K562 (cell line): ENCODE measurements around the gene CADPS2. TPM values are rescaled to one million over a fixed set of nuclear protein-coding genes. Genes with fewer than 3 reads are reported as not detected.

Experiments used
- ATAC-seq: fragments of 200-7000 bp; cut with Tn5 transposase; 3 replicates; pipeline ENCODE4 v1.9.1; 2020; ENCODE audit warnings: moderate library complexity
- BruUV-seq: library from RNA; stranded (reverse); fragments of 400-500 nt; replicated peaks from 2 replicates; lab custom pipeline; 2021; lab: Mats Ljungman, UMichigan
- CTCF ChIA-PET: fragments of 300-600 bp; formaldehyde crosslinking; extraction: SDS; loops from one replicate; lab custom pipeline; 2021; ENCODE audit warnings: low intra/inter-chr PET ratio; lab: Yijun Ruan, JAX
- POLR2A ChIA-PET: fragments of 300-600, 350-650 bp; sonication (Branson Sonifier 250); formaldehyde crosslinking; extraction: SDS; loops from one replicate; lab custom pipeline; 2021; ENCODE audit warnings: antibody characterized with exemption, inconsistent platforms; lab: Yijun Ruan, JAX
- DNase-seq, 4 experiments: peaks; one replicate each; pipeline versions ENCODE4 v3.0.0 to v3.0.0-alpha.2; 2011 to 2018; ENCODE audit warnings: low spot score in 3 of 4, mixed read lengths in 3 of 4; ENCODE audit errors: extremely low read depth in 1 of 4
- FAIRE-seq: peaks from 2 replicates; lab custom pipeline; 2011; peaks lifted over from hg19 to GRCh38; lab: Jason Lieb, UNC
- H2AFZ ChIP-seq: 2 replicates; pipeline ENCODE4 v1.6.0; 2011; ENCODE audit warnings: low read depth, low read length, control low read depth, inconsistent platforms
- H3K27ac ChIP-seq: fragments of 200-600 bp; 3 replicates; pipeline ENCODE4 v1.8.0; 2011; ENCODE audit warnings: low read depth, mild to moderate bottlenecking, control low read depth, inconsistent platforms, low read length, moderate library complexity, mixed read lengths; ENCODE audit errors: extremely low read depth
- H3K27me3 ChIP-seq, 2 experiments: fragments of 300-600 bp in 1 of 2; 2 replicates in 1 of 2; 3 replicates in 1 of 2; pipeline versions ENCODE4 v1.6.0 to v1.8.0; 2011; ENCODE audit warnings: inconsistent platforms in 2 of 2, low read length in 2 of 2, mild to moderate bottlenecking in 1 of 2, mixed read lengths in 1 of 2, moderate library complexity in 1 of 2; ENCODE audit not compliant: control insufficient read depth in 2 of 2, insufficient read depth in 2 of 2
- H3K36me3 ChIP-seq: fragments of 300-600 bp; 3 replicates; pipeline ENCODE4 v1.8.0; 2011; ENCODE audit warnings: mild to moderate bottlenecking, low read length, inconsistent platforms; ENCODE audit not compliant: control insufficient read depth, insufficient read depth
- H3K4me1 ChIP-seq, 2 experiments: fragments of 200-600 bp in 1 of 2; replicated peaks in 1 of 2; 2 replicates in 1 of 2; 3 replicates in 1 of 2; pipeline versions ENCODE4 v1.5.1 to v1.8.0; 2011; ENCODE audit warnings: inconsistent platforms in 2 of 2, low read length in 2 of 2, mild to moderate bottlenecking in 1 of 2, mixed read lengths in 1 of 2, moderate library complexity in 1 of 2; ENCODE audit not compliant: control insufficient read depth in 2 of 2, insufficient read depth in 2 of 2
- H3K4me2 ChIP-seq: 2 replicates; pipeline ENCODE4 v1.6.1; 2011; ENCODE audit warnings: low read length, control low read depth, inconsistent platforms, mixed read lengths; ENCODE audit not compliant: insufficient read depth
- H3K4me3 ChIP-seq: fragments of 200-600 bp; sonication (generic), shearing (Covaris generic); 2 replicates; pipeline ENCODE4 v1.5.1; 2016; ENCODE audit warnings: control low read depth, inconsistent platforms
- H3K79me2 ChIP-seq: fragments of 200-600 bp; 3 replicates; pipeline ENCODE4 v1.8.0; 2011; ENCODE audit warnings: low read length, inconsistent platforms; ENCODE audit not compliant: control insufficient read depth, insufficient read depth
- H3K9ac ChIP-seq, 2 experiments: 2 replicates each; pipeline versions ENCODE4 v1.6.0 to v1.6.1; 2011; ENCODE audit warnings: low read depth in 2 of 2, low read length in 2 of 2, control low read depth in 1 of 2, inconsistent platforms in 1 of 2, mild to moderate bottlenecking in 1 of 2, mixed read lengths in 1 of 2; ENCODE audit not compliant: insufficient read depth in 1 of 2
- H3K9me1 ChIP-seq: one replicate; pipeline ENCODE4 v1.6.0; 2011; ENCODE audit warnings: inconsistent platforms, mild to moderate bottlenecking, low read length, moderate library complexity; ENCODE audit not compliant: control insufficient read depth, insufficient read depth
- H3K9me3 ChIP-seq: replicated peaks from 2 replicates; pipeline ENCODE4 v1.5.1; 2011; ENCODE audit warnings: low read depth, low read length, inconsistent platforms; ENCODE audit not compliant: control insufficient read depth, insufficient read depth
- H4K20me1 ChIP-seq: replicated peaks from 2 replicates; pipeline ENCODE4 v1.6.1; 2011; ENCODE audit warnings: low read length, inconsistent platforms, mixed read lengths; ENCODE audit not compliant: control insufficient read depth, insufficient read depth
- CREBBP ChIP-seq: IDR thresholded peaks from one replicate; pipeline ENCODE4 v1.6.1; 2012; ENCODE audit warnings: low read depth, mild to moderate bottlenecking, control low read depth, inconsistent platforms, low read length
- GABPA ChIP-seq: fragments of 200-800 bp; sonication (Bioruptor generic); conservative IDR thresholded peaks from 2 replicates; pipeline ENCODE4 v1.6.1; 2016; ENCODE audit warnings: low read depth, missing genetic modification characterization, missing compliant biosample characterization
- KAT2B ChIP-seq: IDR thresholded peaks from one replicate; pipeline ENCODE4 v1.6.1; 2012; ENCODE audit warnings: low read depth, mild to moderate bottlenecking, control low read depth, inconsistent platforms, low read length, moderate library complexity
- MBD2 ChIP-seq: sonication (generic); IDR thresholded peaks from 2 replicates; pipeline ENCODE4 v1.6.1; 2016; ENCODE audit warnings: low read depth, borderline replicate concordance
- NR1H2 ChIP-seq: sonication (generic); formaldehyde crosslinking; IDR thresholded peaks from 2 replicates; pipeline ENCODE4 v1.4.0; 2020; ENCODE audit warnings: mild to moderate bottlenecking, missing genetic modification reagents
- PHB ChIP-seq: fragments of 250-450 bp; sonication (Bioruptor Pico); IDR thresholded peaks from 2 replicates; pipeline ENCODE4 v1.5.0; 2021
- PHF8 ChIP-seq: fragments of 200-600 bp; sonication (generic); IDR thresholded peaks from 2 replicates; pipeline ENCODE4 v1.6.1; 2012; ENCODE audit warnings: mixed run types, mild to moderate bottlenecking, inconsistent platforms, low read length, moderate library complexity, borderline replicate concordance
- ZFPM2 ChIP-seq: fragments of 250-450 bp; sonication (Bioruptor Pico); IDR thresholded peaks from 2 replicates; pipeline ENCODE4 v1.5.1; 2022; ENCODE audit warnings: mild to moderate bottlenecking
- WGBS: fragments of 100-300 bp; shearing (Covaris generic); methylation state at CpG from one replicate; pipeline ENCODE4 v1.1.6; 2016; ENCODE audit warnings: low coverage, mixed read lengths; ENCODE audit not compliant: insufficient coverage; ENCODE audit errors: missing lambda C conversion rate; 5-methylcytosine and 5-hydroxymethylcytosine counted together
- in situ Hi-C: fragments of 300-500 bp; cut with MboI; formaldehyde crosslinking; loops from 4 replicates; pipeline ENCODE4 v1.15.0; 2018; ENCODE audit warnings: inconsistent platforms, mixed read lengths
- intact Hi-C: fragments of 100-400 bp; cut with micrococcal nuclease; formaldehyde crosslinking; loops from 2 replicates; pipeline ENCODE4 v1.14.2; 2022
- polyA plus RNA-seq, 8 experiments: library from polyadenylated mRNA; depleted of rRNA in 4 of 8; stranded (reverse) in 5 of 8; unstranded in 3 of 8; fragments of >200 nt; fragmentation: Nextera tagmentation in 2 of 8; fragmentation: Illumina TruSeq in 1 of 8; extraction: Ambion mirVana in 2 of 8; extraction: Trizol in 1 of 8; gene quantifications; 2 replicates each; pipeline versions ENCODE4 v1.2.1 to v1.2.3, GENCODE V29; 2011 to 2014; ENCODE audit warnings: inconsistent platforms in 1 of 8, missing spikeins in 1 of 8
- total RNA-seq, 7 experiments: library from RNA; depleted of rRNA in 6 of 7; stranded (reverse); fragments of >200 nt in 6 of 7; fragmentation: Illumina TruSeq in 2 of 7; extraction: Trizol in 2 of 7; gene quantifications; 2 replicates each; pipeline versions ENCODE4 v1.2.1 to v1.2.3, GENCODE V29; 2011 to 2021; ENCODE audit warnings: low replicate concordance in 1 of 7
- TF ChIP-seq, protein P1 (sequence below): fragments of 250-450 bp; sonication (Bioruptor Pico); IDR thresholded peaks from 2 replicates; pipeline ENCODE4 v1.5.0; 2021; ENCODE audit warnings: mild to moderate bottlenecking, moderate library complexity
- TF ChIP-seq, protein P2 (sequence below): fragments of 250-450 bp; sonication (Bioruptor Pico); IDR thresholded peaks from 2 replicates; pipeline ENCODE4 v1.5.0; 2020; ENCODE audit warnings: mild to moderate bottlenecking
- TF ChIP-seq, protein P3 (sequence below): IDR thresholded peaks from 2 replicates; pipeline ENCODE4 v1.6.1; 2016; ENCODE audit warnings: missing genetic modification characterization, missing compliant biosample characterization

Gene CADPS2
- total and polyA plus RNA-seq, 9 of the 15 experiments (the other 6 are each of a cell fraction or from before 2014, with no cell fraction given), result 0.03 to 0.14 (median 0.04) TPM; not detected in 1

DNA sequence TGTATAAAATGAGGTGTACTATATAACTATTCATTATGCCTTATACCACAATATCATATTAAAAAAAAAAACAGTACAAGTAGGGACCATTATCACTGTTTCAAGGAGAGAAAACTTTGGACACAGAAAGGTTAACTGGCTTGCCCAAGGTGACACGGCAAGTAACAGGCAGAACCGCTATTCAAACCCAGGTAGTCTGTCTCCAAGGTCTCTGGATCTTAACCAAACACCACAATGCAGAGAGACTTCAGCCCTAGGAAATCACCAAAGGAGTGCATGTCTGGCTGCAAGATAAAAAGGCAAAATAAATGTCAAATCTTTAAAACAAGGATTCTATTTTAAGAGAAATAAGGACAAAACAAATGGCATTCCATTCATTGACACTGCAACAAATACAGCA lies 56.3 kb downstream of the CADPS2 start:
- CTCF ChIA-PET, result no interaction called here
- 0% methylated on average over 2 of the region's 2 CpGs for WGBS
- H3K4me3 ChIP-seq, result no peak overlapping the region
- H3K79me2 ChIP-seq, result no peaks in the 10 kb centered on the region
- no peaks in the 10 kb centered on the region for H3K27me3 ChIP-seq
- TF ChIP-seq PHF8 (no peak), GABPA (no peak), KAT2B (no peak), NR1H2 (no peak)
- TF ChIP-seq, all 486 proteins: peak for 0
- Histone ChIP-seq H3K9me3 (no peaks in the 10 kb centered on the region), H3K4me1 (no peaks in the 10 kb centered on the region), H2AFZ (no peak overlapping the region), H3K9ac (no peak overlapping the region), H3K36me3 (no peaks in the 10 kb centered on the region), H3K4me2 (no peak overlapping the region), H3K9me1 (no peaks in the 10 kb centered on the region), H4K20me1 (no peaks in the 10 kb centered on the region), H3K27ac (no peak overlapping the region)
- in situ Hi-C loops, result no loop called here
- BruUV-seq, result no TSS peak
- ATAC-seq (no peak), FAIRE-seq (no peak), DNase-seq (no peak)
- intact Hi-C loops, result no loop called here
- POLR2A ChIA-PET, result no interaction called here

DNA sequence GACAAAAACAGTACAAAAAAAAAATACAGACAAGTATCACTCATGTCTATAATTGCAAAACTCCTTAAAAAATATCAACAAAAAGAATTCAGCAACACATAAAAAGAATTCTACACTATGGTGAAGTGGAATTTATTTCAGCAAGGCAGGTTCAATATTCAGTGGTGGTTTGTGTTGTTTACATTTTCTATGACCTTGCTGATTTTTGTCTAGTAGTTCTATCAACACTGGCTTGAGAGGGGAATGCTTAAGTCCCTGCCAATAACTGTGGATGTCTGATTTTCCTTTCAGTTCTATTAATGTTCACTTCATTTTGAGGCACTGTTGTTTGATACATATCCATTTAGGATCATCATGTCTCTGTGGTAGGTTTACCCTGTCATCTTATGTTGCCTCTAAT lies 58.5 kb downstream of the CADPS2 start:
- Histone ChIP-seq H4K20me1 (no peaks in the 10 kb centered on the region), H3K9me1 (no peaks in the 10 kb centered on the region), H3K4me1 (no peaks in the 10 kb centered on the region), H3K4me3 (no peak overlapping the region), H3K4me2 (no peak overlapping the region), H3K79me2 (no peaks in the 10 kb centered on the region), H3K9me3 (no peaks in the 10 kb centered on the region), H3K9ac (no peak overlapping the region), H3K27me3 (no peaks in the 10 kb centered on the region), H2AFZ (no peak overlapping the region), H3K36me3 (no peaks in the 10 kb centered on the region), H3K27ac (no peak overlapping the region)
- in situ Hi-C loops, result no loop called here
- POLR2A ChIA-PET, result no interaction called here
- DNase-seq, result no peak
- ATAC-seq, result no peak
- no peak for FAIRE-seq
- intact Hi-C loops, result no loop called here
- BruUV-seq, result no TSS peak
- CTCF ChIA-PET, result no interaction called here
- TF ChIP-seq CREBBP (no peak), ZFPM2 (CRISPR knock-in tag) (no peak), PHB (CRISPR knock-in tag) (no peak), MBD2 (no peak)
- TF ChIP-seq, protein P1, sequence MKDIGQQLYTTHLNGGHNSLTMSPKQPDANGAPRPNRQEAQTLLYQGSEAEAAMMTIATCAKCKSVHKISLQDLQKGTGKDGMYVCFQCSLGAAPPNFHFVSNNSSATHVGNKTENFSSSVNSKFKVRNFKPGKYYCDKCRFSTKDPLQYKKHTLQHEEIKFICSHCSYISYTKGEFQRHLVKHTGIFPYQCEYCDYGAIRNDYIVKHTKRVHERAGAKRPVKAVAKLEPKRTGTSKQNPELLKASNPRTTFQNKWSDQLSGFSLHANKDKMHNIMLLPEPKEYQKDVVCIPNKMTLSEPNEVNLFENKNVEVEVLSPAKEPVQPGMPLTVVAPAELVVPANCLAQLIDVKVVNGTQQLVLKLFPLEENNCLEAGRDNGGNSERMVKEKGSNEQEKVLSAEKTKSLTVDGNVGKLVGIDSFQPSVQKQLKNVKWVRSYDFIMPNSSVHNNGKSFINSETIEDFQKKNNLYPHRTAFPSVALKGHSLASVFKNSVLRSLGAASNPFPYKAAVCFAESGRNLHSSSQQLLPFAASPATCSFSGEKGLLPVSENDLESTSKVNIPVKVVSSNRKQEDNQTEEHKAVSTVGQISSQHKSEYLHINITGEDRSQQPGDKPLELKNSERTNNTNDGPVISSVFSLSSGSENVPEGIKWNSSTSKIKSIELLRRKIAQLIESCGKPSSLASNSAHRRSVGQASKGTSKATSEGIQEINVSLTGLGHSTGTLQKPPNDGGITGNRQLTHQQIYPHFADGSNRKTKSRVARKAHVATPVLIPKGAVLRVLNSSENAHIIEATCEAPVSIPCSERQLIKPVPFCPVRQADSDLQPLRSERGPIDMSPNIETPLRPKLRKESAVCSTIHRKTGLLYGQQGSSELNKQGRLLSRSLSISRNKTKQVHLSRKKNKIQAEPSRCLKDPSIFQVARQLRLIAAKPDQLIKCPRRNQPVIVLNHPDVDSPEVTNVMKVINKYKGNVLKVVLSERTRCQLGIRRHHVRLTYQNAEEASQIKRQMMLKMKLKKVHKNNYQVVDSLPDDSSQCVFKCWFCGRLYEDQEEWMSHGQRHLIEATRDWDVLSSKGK (CRISPR knock-in tag), result no peak
- TF ChIP-seq, protein P2, sequence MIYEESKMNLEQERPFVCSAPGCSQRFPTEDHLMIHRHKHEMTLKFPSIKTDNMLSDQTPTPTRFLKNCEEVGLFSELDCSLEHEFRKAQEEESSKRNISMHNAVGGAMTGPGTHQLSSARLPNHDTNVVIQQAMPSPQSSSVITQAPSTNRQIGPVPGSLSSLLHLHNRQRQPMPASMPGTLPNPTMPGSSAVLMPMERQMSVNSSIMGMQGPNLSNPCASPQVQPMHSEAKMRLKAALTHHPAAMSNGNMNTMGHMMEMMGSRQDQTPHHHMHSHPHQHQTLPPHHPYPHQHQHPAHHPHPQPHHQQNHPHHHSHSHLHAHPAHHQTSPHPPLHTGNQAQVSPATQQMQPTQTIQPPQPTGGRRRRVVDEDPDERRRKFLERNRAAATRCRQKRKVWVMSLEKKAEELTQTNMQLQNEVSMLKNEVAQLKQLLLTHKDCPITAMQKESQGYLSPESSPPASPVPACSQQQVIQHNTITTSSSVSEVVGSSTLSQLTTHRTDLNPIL (CRISPR knock-in tag), result no peak
- TF ChIP-seq, protein P3, sequence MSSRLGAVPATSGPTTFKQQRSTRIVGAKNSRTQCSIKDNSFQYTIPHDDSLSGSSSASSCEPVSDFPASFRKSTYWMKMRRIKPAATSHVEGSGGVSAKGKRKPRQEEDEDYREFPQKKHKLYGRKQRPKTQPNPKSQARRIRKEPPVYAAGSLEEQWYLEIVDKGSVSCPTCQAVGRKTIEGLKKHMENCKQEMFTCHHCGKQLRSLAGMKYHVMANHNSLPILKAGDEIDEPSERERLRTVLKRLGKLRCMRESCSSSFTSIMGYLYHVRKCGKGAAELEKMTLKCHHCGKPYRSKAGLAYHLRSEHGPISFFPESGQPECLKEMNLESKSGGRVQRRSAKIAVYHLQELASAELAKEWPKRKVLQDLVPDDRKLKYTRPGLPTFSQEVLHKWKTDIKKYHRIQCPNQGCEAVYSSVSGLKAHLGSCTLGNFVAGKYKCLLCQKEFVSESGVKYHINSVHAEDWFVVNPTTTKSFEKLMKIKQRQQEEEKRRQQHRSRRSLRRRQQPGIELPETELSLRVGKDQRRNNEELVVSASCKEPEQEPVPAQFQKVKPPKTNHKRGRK (tag), result no peak
